Tibial nerve (tissue), 4 donors: ENCODE measurements around the gene TPSD1. TPM values are rescaled to one million over a fixed set of nuclear protein-coding genes. Genes with fewer than 3 reads are reported as not detected.
"Not testable (repeated sequence)": the region's sequence is repeated elsewhere in the genome, so short reads cannot be mapped to it uniquely, and the experiment has no call there.

Source experiments
- DNase-seq, 2 donors: peaks; one replicate each; pipeline ENCODE4 v3.0.0-alpha.2; 2019; ENCODE audit warnings: low spot score in 2 of 2
- H3K27ac ChIP-seq, 4 donors: fragments of 200-600 bp; sonication (generic) in 3 of 4; one replicate each; pipeline ENCODE4 v1.5.1; 2017 to 2019; ENCODE audit warnings: mild to moderate bottlenecking in 1 of 4
- H3K27me3 ChIP-seq, 2 donors: fragments of 200-600 bp; sonication (generic) in 1 of 2; one replicate each; pipeline versions ENCODE4 v1.5.1 to v1.6.0; 2017 to 2019
- H3K36me3 ChIP-seq, 3 donors: fragments of 200-600 bp; sonication (generic); one replicate each; pipeline ENCODE4 v1.5.1; 2018 to 2019
- H3K4me1 ChIP-seq, 4 donors: fragments of 200-600 bp; sonication (generic) in 3 of 4; one replicate each; pipeline ENCODE4 v1.5.1; 2017 to 2019
- H3K4me3 ChIP-seq, 4 donors: fragments of 200-600 bp; sonication (generic) in 3 of 4; one replicate each; pipeline ENCODE4 v1.5.1; 2017 to 2019; ENCODE audit warnings: mild to moderate bottlenecking in 1 of 4, moderate library complexity in 1 of 4
- H3K9me3 ChIP-seq, 4 donors: fragments of 200-600 bp; sonication (generic) in 3 of 4; one replicate each; pipeline ENCODE4 v1.5.1; 2017 to 2019
- CTCF ChIP-seq, 5 experiments: fragments of 200-600 bp in 3 of 5; fragments of 450-650 bp in 2 of 5; sonication (generic) in 3 of 5; IDR thresholded peaks; one replicate each; pipeline ENCODE4 v1.5.1; 2016 to 2019; ENCODE audit warnings: antibody characterized with exemption in 5 of 5, mild to moderate bottlenecking in 3 of 5, moderate library complexity in 2 of 5
- EP300 ChIP-seq, 2 donors: sonication (generic); formaldehyde crosslinking; IDR thresholded peaks; one replicate each; pipeline ENCODE4 v1.6.1; 2017; ENCODE audit warnings: antibody characterized with exemption in 2 of 2, mild to moderate bottlenecking in 1 of 2
- POLR2A ChIP-seq, 2 donors: fragments of 450-650 bp; IDR thresholded peaks; one replicate each; pipeline ENCODE4 v1.6.1; 2017; ENCODE audit warnings: antibody characterized with exemption in 2 of 2, mild to moderate bottlenecking in 2 of 2, moderate library complexity in 2 of 2
- WGBS, 2 donors: methylation state at CpG; one replicate each; pipeline ENCODE4 v1.1.5; 2018; 5-methylcytosine and 5-hydroxymethylcytosine counted together
- total RNA-seq, 4 donors: library from RNA; depleted of rRNA; stranded (reverse); fragments of >200 nt; gene quantifications; one replicate each; pipeline ENCODE4 v1.1.0, GENCODE V29; 2016

Gene TPSD1
- total RNA-seq, 4 donors from 2014 or later: 2.7 to 14.0 (median 6.3) TPM; not detected in 1

DNA sequence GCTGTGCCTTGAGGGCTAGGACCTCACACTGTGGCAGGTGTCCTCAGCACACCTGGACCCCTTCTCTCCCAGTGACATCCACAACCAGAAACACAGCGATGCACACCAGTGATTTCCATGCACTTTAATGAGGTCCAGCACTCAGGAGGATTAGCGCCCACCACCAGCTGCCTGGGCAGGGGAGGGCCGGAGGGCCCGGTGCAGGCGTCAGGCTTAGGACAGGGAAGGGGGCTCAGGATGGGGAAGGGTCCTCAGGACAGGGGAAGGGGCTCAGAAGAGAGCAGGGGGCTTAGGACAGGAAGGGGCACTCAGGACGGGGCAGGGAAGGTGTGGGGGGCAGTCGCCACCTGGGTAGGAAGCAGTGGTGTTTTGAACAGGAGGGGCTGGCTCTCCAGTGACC lies 27.6 kb upstream of the TPSD1 start:
- not testable (repeated sequence) for H3K4me1 ChIP-seq, H3K27ac ChIP-seq, H3K36me3 ChIP-seq, DNase-seq, H3K27me3 ChIP-seq, H3K4me3 ChIP-seq, H3K9me3 ChIP-seq
- 51 to 67% methylated on average over 4 to 7 of the region's 7 CpGs for WGBS, 2 donors

GRCh38 chr16:1229476-1229875 lies 26.4 kb upstream of the TPSD1 start:
- not testable (repeated sequence) for H3K27me3 ChIP-seq, H3K4me1 ChIP-seq, H3K9me3 ChIP-seq, H3K27ac ChIP-seq, H3K4me3 ChIP-seq, DNase-seq, H3K36me3 ChIP-seq
- WGBS, 2 donors: no CpG with 5 or more reads among the region's 13 CpGs

GRCh38 chr16:1230084-1230470 lies 25.8 kb upstream of the TPSD1 start, which contains the start of gene TPSB2:
TPSB2 (minus strand) TSS chr16:1230184; CDS start chr16:1229951, 233 bp downstream.
- not testable (repeated sequence) for H3K9me3 ChIP-seq, DNase-seq, H3K4me1 ChIP-seq, H3K27me3 ChIP-seq, H3K4me3 ChIP-seq, H3K36me3 ChIP-seq, H3K27ac ChIP-seq
- no CpG with 5 or more reads among the region's 11 CpGs for WGBS, 2 donors

DNA sequence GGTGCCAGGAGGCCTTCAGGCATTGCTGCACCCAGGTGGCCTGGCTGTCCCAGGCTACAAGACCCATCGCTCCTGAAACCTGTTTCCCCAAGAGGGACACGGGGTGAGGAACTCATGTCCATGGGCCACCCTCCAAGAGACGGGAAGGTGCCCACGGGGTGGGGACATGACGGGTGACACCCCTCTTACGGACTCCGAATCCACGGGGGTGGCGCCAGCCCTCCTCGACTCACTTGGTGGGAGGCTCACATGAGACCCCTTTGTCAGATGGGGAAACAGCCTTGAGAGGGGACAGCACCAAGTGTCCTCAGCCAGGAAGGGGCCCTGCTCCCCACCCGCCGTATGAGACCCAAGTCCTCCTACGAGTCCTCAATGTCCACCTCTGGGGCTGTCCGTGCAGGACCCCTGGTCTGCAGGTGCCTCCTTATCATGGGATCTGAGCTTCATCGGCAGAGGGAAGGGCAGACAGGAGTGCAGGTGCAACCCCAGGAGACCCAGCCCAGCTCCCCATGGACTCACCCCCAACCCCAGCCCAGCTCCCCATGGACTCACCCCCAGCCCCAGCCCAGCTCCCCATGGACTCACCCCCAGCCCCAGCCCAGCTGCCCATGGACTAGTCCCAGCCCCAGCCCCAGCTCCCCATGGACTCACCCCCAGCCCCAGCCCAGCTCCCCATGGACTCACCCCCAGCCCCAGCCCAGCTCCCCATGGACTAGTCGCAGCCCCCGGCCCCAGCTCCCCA lies 25.2 kb upstream of the TPSD1 start:
- not testable (repeated sequence) for H3K36me3 ChIP-seq, H3K4me3 ChIP-seq, DNase-seq, H3K9me3 ChIP-seq, H3K27ac ChIP-seq, H3K27me3 ChIP-seq, H3K4me1 ChIP-seq
- 86% methylated on average over 11 of the region's 17 CpGs; no CpG with 5 or more reads in 1 of the 2 donors for WGBS, 2 donors

DNA sequence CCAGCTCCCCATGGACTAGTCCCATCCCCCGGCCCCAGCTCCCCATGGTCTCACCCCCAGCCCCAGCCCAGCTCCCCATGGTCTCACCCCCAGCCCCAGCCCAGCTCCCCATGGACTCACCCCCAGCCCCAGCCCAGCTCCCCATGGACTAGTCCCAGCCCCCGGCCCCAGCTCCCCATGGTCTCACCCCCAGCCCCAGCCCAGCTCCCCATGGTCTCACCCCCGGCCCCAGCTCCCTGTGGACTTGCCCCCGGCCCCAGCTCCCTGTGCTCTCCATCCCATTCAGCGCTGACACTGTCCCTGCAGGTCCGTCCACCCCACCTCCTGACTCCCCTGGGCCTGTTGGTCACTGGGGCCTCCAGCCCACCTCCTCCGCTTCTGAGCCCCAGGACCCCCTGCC lies 24.6 kb upstream of the TPSD1 start:
- H3K9me3 ChIP-seq, H3K27me3 ChIP-seq, H3K4me1 ChIP-seq, H3K36me3 ChIP-seq, DNase-seq, H3K4me3 ChIP-seq, H3K27ac ChIP-seq: not testable (repeated sequence)
- WGBS, 2 donors: 83% methylated on average over 3 of the region's 7 CpGs; no CpG with 5 or more reads in 1 of the 2 donors

GRCh38 chr16:1232049-1232748 lies 23.7 kb upstream of the TPSD1 start:
- not testable (repeated sequence) for H3K36me3 ChIP-seq, DNase-seq, H3K27ac ChIP-seq, H3K4me3 ChIP-seq, H3K4me1 ChIP-seq, H3K27me3 ChIP-seq, H3K9me3 ChIP-seq
- no CpG with 5 or more reads among the region's 47 CpGs for WGBS, 2 donors

GRCh38 chr16:1236659-1237058 lies 19.2 kb upstream of the TPSD1 start:
- WGBS, 2 donors: no CpG with 5 or more reads among the region's 29 CpGs
- not testable (repeated sequence) for H3K4me1 ChIP-seq, H3K9me3 ChIP-seq, H3K36me3 ChIP-seq, DNase-seq, H3K27me3 ChIP-seq, H3K27ac ChIP-seq, H3K4me3 ChIP-seq

DNA sequence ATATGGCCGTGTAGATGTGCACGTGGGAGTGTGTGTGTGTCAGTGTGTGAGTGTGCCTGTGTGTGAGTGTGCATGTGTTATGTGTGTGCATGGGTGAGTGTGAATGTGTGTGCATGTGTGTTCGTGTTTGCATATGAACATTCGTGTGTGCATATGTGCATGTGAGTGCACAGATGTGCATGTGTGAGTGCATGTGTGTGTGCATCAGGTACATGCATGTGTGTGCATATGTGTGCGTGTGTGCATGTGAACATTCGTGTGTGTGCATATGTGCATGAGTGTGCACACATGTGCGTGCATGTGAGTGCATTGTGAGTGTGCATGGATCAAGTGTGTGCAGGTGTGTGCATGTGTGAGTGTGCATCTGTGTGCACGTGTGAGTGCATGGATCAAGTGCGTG lies 17.9 kb upstream of the TPSD1 start:
- H3K36me3 ChIP-seq: no peaks in the 10 kb centered on the region
- 83% methylated on average over 9 of the region's 9 CpGs for WGBS, 2 donors
- no peak for DNase-seq
- peaks cover 0 to 5% of the 10 kb centered on the region in 2 donors for H3K27me3 ChIP-seq
- no peaks in the 10 kb centered on the region for H3K4me1 ChIP-seq
- no peak overlapping the region for H3K4me3 ChIP-seq
- no peaks in the 10 kb centered on the region for H3K9me3 ChIP-seq
- TF ChIP-seq EP300 (IDR thresholded peaks at IDR 0.05): no peak
- TF ChIP-seq POLR2A (IDR thresholded peaks at IDR 0.05): no peak
- TF ChIP-seq CTCF (IDR thresholded peaks at IDR 0.05): no peak
- H3K27ac ChIP-seq: no peak overlapping the region

- not testable (repeated sequence) for H3K27ac ChIP-seq, H3K4me1 ChIP-seq, H3K27me3 ChIP-seq, H3K36me3 ChIP-seq, H3K9me3 ChIP-seq, H3K4me3 ChIP-seq, DNase-seq
- WGBS, 2 donors: 62 to 70% methylated on average over 10 to 18 of the region's 23 CpGs
Observed at GRCh38 chr16:1238909-1239308, 17.0 kb upstream of the TPSD1 start.

GRCh38 chr16:1239575-1239974 lies 16.3 kb upstream of the TPSD1 start:
- not testable (repeated sequence) for H3K27ac ChIP-seq

GRCh38 chr16:1240436-1240835 lies 15.4 kb upstream of the TPSD1 start, which contains the start of gene TPSAB1:
TPSAB1 (plus strand) TSS chr16:1240705; CDS start chr16:1240939, 234 bp downstream.
- not testable (repeated sequence) for H3K27ac ChIP-seq, H3K36me3 ChIP-seq, H3K4me1 ChIP-seq, H3K4me3 ChIP-seq, DNase-seq, H3K9me3 ChIP-seq
- peaks cover 0 to 12% of the 10 kb centered on the region in 2 donors for H3K27me3 ChIP-seq
- 45 to 90% methylated on average over 2 to 7 of the region's 12 CpGs for WGBS, 2 donors

More at GRCh38 chr16:1239575-1239974, 16.3 kb upstream of the TPSD1 start:
- not testable (repeated sequence) for DNase-seq, H3K4me1 ChIP-seq, H3K27me3 ChIP-seq, H3K4me3 ChIP-seq, H3K9me3 ChIP-seq, H3K36me3 ChIP-seq
- 76 to 84% methylated on average over 5 to 8 of the region's 9 CpGs for WGBS, 2 donors

DNA sequence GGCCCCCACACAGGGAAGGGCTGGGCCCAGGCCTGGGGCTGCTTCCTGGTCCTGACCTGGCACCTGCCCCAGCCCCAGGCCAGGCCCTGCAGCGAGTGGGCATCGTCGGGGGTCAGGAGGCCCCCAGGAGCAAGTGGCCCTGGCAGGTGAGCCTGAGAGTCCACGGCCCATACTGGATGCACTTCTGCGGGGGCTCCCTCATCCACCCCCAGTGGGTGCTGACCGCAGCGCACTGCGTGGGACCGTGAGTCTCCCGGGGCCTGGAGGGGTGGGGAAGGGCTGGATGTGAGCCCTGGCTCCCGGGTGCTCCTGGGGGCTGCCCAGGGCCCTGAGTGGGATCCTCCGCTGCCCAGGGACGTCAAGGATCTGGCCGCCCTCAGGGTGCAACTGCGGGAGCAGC lies 14.8 kb upstream of the TPSD1 start:
- not testable (repeated sequence) for H3K36me3 ChIP-seq, H3K9me3 ChIP-seq, H3K4me3 ChIP-seq, H3K4me1 ChIP-seq, DNase-seq, H3K27ac ChIP-seq
- WGBS, 2 donors: no CpG with 5 or more reads among the region's 15 CpGs
- H3K27me3 ChIP-seq: peaks cover 0 to 18% of the 10 kb centered on the region in 2 donors
